HL-60/S4 (cell line): ENCODE results near the gene TLN1.

Experiments used
- in situ Hi-C: fragments of 300-500 bp; cut with MboI; formaldehyde crosslinking; loops from 2 replicates; pipeline ENCODE4 v1.14.3; 2022; ENCODE audit warnings: low sequenced_read_pairs

The TLN1 gene

GRCh38 chr9:35649431-35650340 lies 82.3 kb downstream of the TLN1 start:
- in situ Hi-C loops, result no loop called here
